ENCODE data around the gene TTC9.

- TF ChIP-seq POLR2A (IDR thresholded peaks at IDR 0.05) (no peak), CTCF (IDR thresholded peaks at IDR 0.05) (no peak), POLR2AphosphoS5 (IDR thresholded peaks at IDR 0.05) (no peak)
These were observed 81.6 kb downstream of the TTC9 start for GRCh38 chr14:70723276-70723675.
